Neural progenitor cell (in vitro differentiated cells): Measurements from ENCODE around the gene DIO3.

Source experiments
- CTCF ChIP-seq: fragments of 200-600 bp; sonication (generic); IDR thresholded peaks from 2 replicates; pipeline ENCODE4 v1.5.1; 2017; ENCODE audit warnings: antibody characterized with exemption, mild to moderate bottlenecking
- EZH2 ChIP-seq: fragments of 200-600 bp; sonication (generic); IDR thresholded peaks from 2 replicates; pipeline ENCODE4 v1.6.1; 2017; ENCODE audit warnings: antibody characterized with exemption, mild to moderate bottlenecking, moderate library complexity

GRCh38 chr14:101600891-101601605 lies 39.8 kb downstream of the DIO3 start:
- no peak for TF ChIP-seq CTCF
- TF ChIP-seq EZH2, result no peak
